Activated naive CD4-positive, alpha-beta T cell treated with anti-CD3 and anti-CD28 coated beads for 36 hours (primary cell): Measurements from ENCODE around the gene AUTS2. TPM values are rescaled to one million over a fixed set of nuclear protein-coding genes. Genes with fewer than 3 reads are reported as not detected.

Experiments
- CTCF ChIA-PET: fragments of 350-600 bp; sonication (Branson Sonifier 250); formaldehyde crosslinking; loops from one replicate; lab custom pipeline; 2021; ENCODE audit warnings: antibody characterized with exemption; lab: Charles Lee
- DNase-seq: peaks from one replicate; pipeline ENCODE4 v3.0.0-alpha.2; 2020
- H3K27ac Mint-ChIP-seq: one replicate; pipeline ENCODE4 v1.8.0; 2021; ENCODE audit warnings: mild to moderate bottlenecking, mixed read lengths
- H3K27me3 Mint-ChIP-seq: one replicate; pipeline ENCODE4 v1.8.0; 2021; ENCODE audit warnings: low read depth, mixed read lengths
- H3K36me3 Mint-ChIP-seq: one replicate; pipeline ENCODE4 v1.8.0; 2021; ENCODE audit warnings: low read depth, mixed read lengths
- H3K4me1 Mint-ChIP-seq: one replicate; pipeline ENCODE4 v1.8.0; 2021; ENCODE audit warnings: low read depth, mixed read lengths
- H3K4me3 Mint-ChIP-seq: one replicate; pipeline ENCODE4 v1.8.0; 2021; ENCODE audit warnings: mild to moderate bottlenecking, moderate library complexity, mixed read lengths
- H3K9me3 Mint-ChIP-seq: one replicate; pipeline ENCODE4 v1.8.0; 2021; ENCODE audit warnings: mixed read lengths
- intact Hi-C: fragments of 100-400 bp; cut with micrococcal nuclease; formaldehyde crosslinking; loops from one replicate; pipeline ENCODE4 v1.15.1; 2023
- total RNA-seq, 2 experiments: library from RNA; stranded (reverse); gene quantifications; one replicate each; pipeline ENCODE4 v1.2.3, GENCODE V29; 2021

AUTS2 gene
- total RNA-seq, 2 experiments from 2014 or later = 0.79 to 1.1 TPM

DNA sequence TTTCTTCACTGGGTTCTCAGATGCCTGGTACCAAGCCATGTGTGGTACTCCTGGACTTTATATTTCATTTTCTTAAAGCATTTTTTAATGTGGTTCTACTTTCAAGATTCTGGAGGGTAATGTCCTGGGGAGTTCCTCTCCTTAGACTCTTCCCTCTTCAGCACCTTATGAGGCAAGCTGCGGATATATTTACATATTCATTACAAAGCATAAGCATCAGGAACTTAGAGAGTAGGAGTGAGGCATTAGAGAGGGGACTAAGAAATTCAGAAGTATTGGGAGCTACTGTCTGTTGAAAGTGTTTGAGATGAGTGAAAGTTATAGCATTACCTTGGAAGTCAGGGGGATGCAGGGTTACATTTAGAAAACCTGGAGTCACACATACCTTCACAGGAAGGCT, 20.8 kb downstream of the AUTS2 start:
- Mint-ChIP-seq H3K36me3 (no peaks in the 10 kb centered on the region), H3K27ac (no peak overlapping the region), H3K4me1 (no peaks in the 10 kb centered on the region), H3K4me3 (no peak overlapping the region), H3K27me3 (peaks cover 4% of the 10 kb centered on the region), H3K9me3 (no peaks in the 10 kb centered on the region)
- DNase-seq = no peak
- intact Hi-C loops = no loop called here
- CTCF ChIA-PET = no interaction called here

DNA sequence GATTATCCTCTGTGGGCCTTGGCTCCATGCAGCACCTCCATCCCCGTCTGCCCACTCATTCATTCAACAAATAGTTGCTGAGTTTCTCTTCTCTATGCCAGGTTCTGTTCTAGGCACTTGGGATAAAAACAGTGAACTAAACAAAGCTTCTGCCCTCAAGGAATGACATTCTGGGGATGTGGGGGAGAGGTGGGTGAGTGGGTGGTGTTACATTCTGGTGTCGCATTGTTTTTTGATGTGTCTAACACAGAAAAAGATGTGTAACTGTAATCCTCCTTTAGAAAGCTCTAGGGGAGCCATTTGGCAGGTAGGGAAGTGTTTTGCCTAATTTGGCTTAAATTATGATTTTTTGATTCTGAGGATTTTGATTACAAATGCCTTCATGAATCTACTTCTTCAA, 21.4 kb downstream of the AUTS2 start:
- intact Hi-C loops = no loop called here
- no peak for DNase-seq
- Mint-ChIP-seq H3K4me1 (no peaks in the 10 kb centered on the region), H3K36me3 (no peaks in the 10 kb centered on the region), H3K27me3 (peaks cover 3% of the 10 kb centered on the region), H3K4me3 (no peak overlapping the region), H3K9me3 (no peaks in the 10 kb centered on the region), H3K27ac (no peak overlapping the region)
- CTCF ChIA-PET = no interaction called here

DNA sequence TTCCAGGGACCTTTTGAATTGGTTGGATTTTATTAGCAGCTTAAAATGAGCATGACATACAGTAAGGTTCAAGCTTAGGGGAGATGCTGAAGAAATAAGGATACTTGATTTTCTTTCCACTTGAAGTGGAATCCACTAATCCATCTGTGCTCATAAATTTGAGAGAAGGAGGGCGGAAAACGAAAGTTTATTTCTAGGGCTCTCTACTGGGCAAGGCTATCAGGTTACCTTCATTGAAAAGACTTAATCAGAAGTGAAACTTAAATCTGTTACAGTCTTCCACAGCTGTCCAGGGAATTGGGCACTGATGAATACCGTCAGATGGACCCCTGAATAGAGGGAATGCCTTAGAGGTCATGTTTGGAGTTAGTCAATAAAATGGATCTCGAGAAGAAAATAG, 21.8 kb downstream of the AUTS2 start:
- Mint-ChIP-seq H3K4me1 (no peaks in the 10 kb centered on the region), H3K36me3 (no peaks in the 10 kb centered on the region), H3K27me3 (peaks cover 2% of the 10 kb centered on the region), H3K4me3 (no peak overlapping the region), H3K9me3 (no peaks in the 10 kb centered on the region), H3K27ac (no peak overlapping the region)
- intact Hi-C loops = no loop called here
- CTCF ChIA-PET = no interaction called here
- no peak for DNase-seq

DNA sequence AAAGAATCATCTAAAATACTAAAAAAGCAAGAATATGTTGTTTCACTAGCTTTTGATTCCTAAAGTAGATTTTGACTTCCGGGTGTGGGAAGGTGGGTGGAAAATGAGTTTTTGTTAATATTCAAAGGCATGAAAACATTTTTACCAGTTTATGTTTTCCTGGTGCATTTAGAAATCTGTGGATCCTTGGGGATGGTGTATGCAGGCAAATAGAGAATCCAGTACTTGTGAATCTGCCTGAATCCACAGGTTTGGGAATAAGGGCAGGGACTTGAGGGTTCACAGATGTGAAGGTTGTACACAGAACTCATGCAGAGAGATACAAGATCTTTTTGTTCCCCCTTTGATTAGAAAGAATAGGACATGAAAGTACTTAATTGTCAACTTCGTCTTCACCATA, 22.4 kb downstream of the AUTS2 start:
- no peak for DNase-seq
- no peaks in the 10 kb centered on the region for H3K4me1 Mint-ChIP-seq

DNA sequence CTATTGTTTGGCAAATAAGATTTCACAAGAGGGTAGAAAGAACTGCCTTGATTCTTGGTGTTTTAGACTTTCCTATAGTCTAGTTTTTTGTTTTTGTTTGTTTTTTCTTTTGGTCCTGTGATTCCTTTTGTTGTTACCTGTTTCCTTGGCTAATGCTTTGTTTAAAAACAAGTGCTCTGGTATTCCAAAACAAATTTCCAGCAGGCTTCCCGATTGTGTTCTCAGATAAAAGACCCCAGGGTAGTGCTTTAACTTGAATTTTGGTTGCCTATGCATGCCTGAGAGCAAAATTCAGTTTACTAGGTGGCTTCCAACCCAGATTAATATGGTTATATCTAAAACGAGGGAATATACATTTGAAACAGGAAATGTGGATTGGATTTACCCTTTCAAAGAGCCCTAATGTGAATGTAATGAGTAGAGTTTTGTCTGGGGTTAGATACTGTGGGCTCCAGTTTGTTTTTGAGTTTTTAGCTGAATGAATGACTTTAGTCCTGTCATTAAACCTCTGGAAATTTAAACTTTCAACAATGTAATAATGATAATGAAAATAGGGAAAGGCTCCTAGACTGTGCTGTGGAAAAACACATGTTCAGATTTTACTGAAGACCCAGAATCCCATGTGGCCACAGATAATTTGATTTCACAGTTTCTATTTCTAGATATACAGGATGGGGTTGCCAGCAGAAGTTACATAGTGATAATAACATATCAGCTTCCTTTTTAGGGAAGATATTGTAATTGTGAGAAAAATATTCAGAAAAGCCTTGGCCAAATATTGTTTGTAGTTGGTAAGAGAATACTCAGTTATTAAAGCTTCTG, 23.9 kb downstream of the AUTS2 start:
- no peaks in the 10 kb centered on the region for H3K36me3 Mint-ChIP-seq
- intact Hi-C loops = no loop called here
- H3K4me1 Mint-ChIP-seq = no peaks in the 10 kb centered on the region
- no peaks in the 10 kb centered on the region for H3K9me3 Mint-ChIP-seq
- CTCF ChIA-PET = interaction anchor here (0.5 kb wide), 1 partner anchor 1621 kb away, joined by 5 read pairs; no protein-coding TSS in a partner anchor
- peaks cover 2% of the 10 kb centered on the region for H3K27me3 Mint-ChIP-seq
- no peak overlapping the region for H3K4me3 Mint-ChIP-seq
- DNase-seq = no peak
- H3K27ac Mint-ChIP-seq = no peak overlapping the region

More for the DNA sequence above, 22.4 kb downstream of the AUTS2 start:
- H3K27ac Mint-ChIP-seq = no peak overlapping the region
- CTCF ChIA-PET = no interaction called here
- peaks cover 2% of the 10 kb centered on the region for H3K27me3 Mint-ChIP-seq
- H3K4me3 Mint-ChIP-seq = no peak overlapping the region
- no peaks in the 10 kb centered on the region for H3K9me3 Mint-ChIP-seq
- intact Hi-C loops = no loop called here
- H3K36me3 Mint-ChIP-seq = no peaks in the 10 kb centered on the region

DNA sequence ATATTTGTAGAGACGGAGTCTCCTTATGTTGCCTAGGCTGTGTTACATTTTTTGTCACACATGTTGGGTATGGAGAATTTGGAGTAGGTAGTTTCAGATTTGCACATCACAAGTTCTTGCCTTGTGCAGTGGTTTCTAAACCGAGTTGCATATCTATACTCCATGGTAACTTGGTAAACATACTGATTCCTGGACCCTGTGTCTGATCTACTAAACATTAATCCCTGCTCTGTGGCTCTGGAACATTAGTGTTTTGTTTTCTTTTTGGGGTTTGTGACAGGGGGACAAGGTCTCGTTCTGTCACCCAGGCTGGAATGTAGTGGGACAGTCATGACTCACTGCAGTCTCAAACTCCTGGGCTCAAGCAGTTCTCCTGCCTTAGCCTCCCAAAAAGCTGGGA, 24.7 kb downstream of the AUTS2 start:
- Mint-ChIP-seq H3K9me3 (no peaks in the 10 kb centered on the region), H3K27ac (no peak overlapping the region)
- CTCF ChIA-PET = no interaction called here

DNA sequence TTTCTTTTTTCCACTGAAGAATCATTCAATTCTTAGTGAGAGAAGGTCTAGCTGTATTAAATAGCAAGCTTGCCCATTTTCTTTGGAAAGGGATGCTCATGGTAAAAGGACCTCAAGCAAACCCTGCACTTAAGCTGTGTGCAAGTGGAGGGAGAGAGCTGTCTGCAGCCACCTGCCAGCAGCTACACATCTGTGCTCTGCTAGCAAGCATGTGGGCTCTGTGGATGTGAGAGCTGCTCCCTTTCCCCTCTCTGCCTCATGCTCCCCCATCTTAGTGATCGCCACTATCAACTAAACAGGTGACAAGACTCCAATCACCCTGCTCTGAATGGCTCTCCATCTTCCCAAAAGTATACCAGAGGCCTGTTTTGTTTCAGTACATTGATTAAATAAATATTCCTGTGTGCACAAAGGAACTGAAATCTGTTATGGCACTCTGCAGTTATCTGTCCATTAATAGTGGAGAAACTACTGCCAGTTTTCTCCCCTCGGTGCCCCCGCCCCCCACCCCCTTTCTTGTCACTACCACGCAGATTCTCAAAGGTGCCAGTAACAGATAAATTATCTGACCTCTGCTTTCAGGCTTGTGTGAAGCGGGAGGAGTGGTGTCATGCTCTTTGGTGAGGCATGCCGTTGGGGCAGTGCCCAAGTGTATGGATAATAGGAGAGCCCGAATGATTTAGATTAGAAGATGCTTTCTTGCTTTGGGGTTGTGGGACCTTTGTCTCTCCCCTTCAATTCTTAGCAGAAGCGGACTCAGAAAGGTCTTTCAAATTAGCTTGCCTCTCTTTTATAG, 26.4 kb downstream of the AUTS2 start:
- H3K27ac Mint-ChIP-seq = no peak overlapping the region
- H3K4me1 Mint-ChIP-seq = no peaks in the 10 kb centered on the region
- H3K4me3 Mint-ChIP-seq = no peak overlapping the region
- intact Hi-C loops = no loop called here
- DNase-seq = no peak
- CTCF ChIA-PET = no interaction called here
- H3K9me3 Mint-ChIP-seq = no peaks in the 10 kb centered on the region
- H3K27me3 Mint-ChIP-seq = peaks cover 1% of the 10 kb centered on the region
- H3K36me3 Mint-ChIP-seq = no peaks in the 10 kb centered on the region

More for the DNA sequence above, 24.7 kb downstream of the AUTS2 start:
- intact Hi-C loops = no loop called here
- H3K27me3 Mint-ChIP-seq = peaks cover 2% of the 10 kb centered on the region
- H3K4me1 Mint-ChIP-seq = no peaks in the 10 kb centered on the region
- H3K36me3 Mint-ChIP-seq = no peaks in the 10 kb centered on the region
- no peak for DNase-seq
- no peak overlapping the region for H3K4me3 Mint-ChIP-seq

DNA sequence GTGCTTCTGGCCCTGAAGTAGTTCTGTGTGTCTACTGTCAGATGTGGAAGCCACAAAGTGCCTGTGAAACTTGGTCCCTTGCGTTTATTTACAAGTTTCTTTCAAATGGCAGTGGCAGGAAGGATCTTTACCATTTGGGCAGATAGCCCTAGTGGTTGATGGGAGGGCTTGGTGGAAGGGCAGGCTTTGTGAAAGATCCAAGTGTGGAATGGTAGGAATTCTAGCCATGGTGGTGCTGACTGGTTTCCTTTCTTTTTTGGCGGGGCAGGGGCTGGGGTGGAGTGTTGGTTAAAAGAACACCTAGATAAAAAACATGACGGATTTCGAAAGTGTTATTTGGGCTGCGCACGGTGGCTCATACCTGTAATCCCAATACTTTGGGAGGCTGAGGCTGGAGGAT, 27.0 kb downstream of the AUTS2 start:
- DNase-seq = no peak
- CTCF ChIA-PET = no interaction called here
- intact Hi-C loops = no loop called here

DNA sequence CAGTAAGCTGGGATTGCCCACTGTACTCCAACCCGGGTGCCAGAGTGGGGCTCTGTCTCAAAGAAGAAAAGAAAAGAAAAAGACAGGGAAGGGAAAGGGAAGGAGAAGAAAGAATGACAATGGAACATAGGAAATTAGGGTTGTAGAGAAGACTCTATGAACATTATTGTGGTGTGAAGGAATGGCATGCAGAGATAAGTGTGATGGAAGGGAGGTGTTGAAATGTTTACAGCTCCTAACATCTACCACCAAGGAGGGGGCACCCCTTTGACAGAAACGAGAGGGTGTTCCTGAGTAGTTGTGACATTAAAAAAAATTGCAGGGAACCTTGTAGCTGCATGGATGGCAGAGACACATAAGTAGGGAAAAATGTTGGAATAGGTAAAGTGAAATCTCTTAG, 27.5 kb downstream of the AUTS2 start:
- CTCF ChIA-PET = no interaction called here
- H3K27ac Mint-ChIP-seq = no peak overlapping the region
- H3K4me1 Mint-ChIP-seq = no peaks in the 10 kb centered on the region
- no peaks in the 10 kb centered on the region for H3K9me3 Mint-ChIP-seq
- no peaks in the 10 kb centered on the region for H3K27me3 Mint-ChIP-seq
- intact Hi-C loops = no loop called here
- no peaks in the 10 kb centered on the region for H3K36me3 Mint-ChIP-seq
- DNase-seq = no peak
- H3K4me3 Mint-ChIP-seq = no peak overlapping the region

More for the DNA sequence above, 27.0 kb downstream of the AUTS2 start:
- Mint-ChIP-seq H3K27me3 (no peaks in the 10 kb centered on the region), H3K9me3 (no peaks in the 10 kb centered on the region), H3K4me1 (no peaks in the 10 kb centered on the region), H3K36me3 (no peaks in the 10 kb centered on the region), H3K4me3 (no peak overlapping the region), H3K27ac (no peak overlapping the region)

DNA sequence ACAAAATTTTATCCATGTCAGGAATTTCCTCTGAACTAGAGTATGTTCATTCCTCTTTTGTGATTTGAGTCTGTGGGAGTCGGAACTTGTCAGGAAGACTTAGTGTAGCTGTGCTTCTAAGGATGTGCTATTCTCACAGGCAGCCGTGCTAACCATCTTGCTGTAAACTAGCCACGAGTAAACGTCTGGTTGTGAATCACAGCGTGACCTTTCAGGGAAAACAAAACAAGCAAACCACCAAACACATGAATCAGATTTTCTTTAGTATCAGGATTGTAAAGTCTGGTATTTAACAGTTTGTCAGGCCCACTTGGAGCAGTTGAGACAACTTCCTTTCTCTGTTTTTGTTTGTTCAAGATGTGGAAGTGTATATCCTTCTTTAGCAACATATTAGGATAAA, 32.0 kb downstream of the AUTS2 start:
- intact Hi-C loops = no loop called here
- DNase-seq = no peak
- Mint-ChIP-seq H3K27me3 (no peaks in the 10 kb centered on the region), H3K27ac (no peak overlapping the region), H3K4me1 (no peaks in the 10 kb centered on the region), H3K9me3 (no peaks in the 10 kb centered on the region), H3K36me3 (no peaks in the 10 kb centered on the region), H3K4me3 (no peak overlapping the region)
- CTCF ChIA-PET = no interaction called here

DNA sequence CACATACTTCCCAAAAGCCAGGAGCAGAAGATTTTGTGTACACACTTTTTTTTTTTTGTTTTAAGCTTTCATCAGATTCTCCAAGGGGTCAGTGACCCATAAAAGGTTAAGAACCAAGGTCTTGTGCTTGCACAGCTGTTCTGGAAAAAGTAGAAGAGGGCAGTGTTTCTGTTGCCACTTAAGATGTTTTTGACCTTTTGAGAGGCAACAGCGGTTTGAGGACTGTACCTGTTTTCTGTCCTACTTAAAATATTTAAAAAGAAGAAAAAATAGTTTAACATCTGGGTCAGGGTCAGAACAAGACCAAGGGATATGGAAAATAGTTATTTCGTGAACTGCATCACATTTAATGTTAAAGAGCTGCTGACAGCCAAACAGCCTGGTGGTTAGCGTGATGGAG, 32.9 kb downstream of the AUTS2 start:
- Mint-ChIP-seq H3K27me3 (no peaks in the 10 kb centered on the region), H3K4me3 (no peak overlapping the region), H3K9me3 (no peaks in the 10 kb centered on the region), H3K36me3 (no peaks in the 10 kb centered on the region), H3K4me1 (no peaks in the 10 kb centered on the region), H3K27ac (no peak overlapping the region)
- CTCF ChIA-PET = no interaction called here
- intact Hi-C loops = no loop called here
- no peak for DNase-seq

DNA sequence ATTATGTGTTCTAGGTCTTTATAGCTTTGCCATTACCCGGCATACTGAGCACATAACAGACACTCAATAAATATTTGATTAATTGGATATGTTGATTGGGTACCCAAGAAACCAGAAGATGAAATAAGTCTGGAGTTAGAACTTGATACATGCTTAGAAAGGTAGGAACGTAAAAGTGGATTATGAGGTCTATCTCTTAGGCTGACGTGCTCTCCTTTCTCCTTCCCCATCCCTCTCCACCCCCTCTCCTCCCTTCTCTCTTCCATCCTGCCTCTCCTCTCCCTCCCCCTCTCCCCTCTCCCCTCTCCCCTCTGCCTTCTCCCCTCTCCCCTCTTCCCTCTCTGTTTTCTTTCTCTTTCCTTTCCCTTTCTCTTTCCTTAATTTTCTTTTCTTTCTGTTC, 34.0 kb downstream of the AUTS2 start:
- Mint-ChIP-seq H3K27me3 (no peaks in the 10 kb centered on the region), H3K9me3 (no peaks in the 10 kb centered on the region), H3K36me3 (no peaks in the 10 kb centered on the region), H3K27ac (no peak overlapping the region), H3K4me1 (no peaks in the 10 kb centered on the region), H3K4me3 (no peak overlapping the region)
- CTCF ChIA-PET = no interaction called here
- intact Hi-C loops = no loop called here
- no peak for DNase-seq
